ENCODE data around the gene SERPINA4.

Gene SERPINA4

DNA sequence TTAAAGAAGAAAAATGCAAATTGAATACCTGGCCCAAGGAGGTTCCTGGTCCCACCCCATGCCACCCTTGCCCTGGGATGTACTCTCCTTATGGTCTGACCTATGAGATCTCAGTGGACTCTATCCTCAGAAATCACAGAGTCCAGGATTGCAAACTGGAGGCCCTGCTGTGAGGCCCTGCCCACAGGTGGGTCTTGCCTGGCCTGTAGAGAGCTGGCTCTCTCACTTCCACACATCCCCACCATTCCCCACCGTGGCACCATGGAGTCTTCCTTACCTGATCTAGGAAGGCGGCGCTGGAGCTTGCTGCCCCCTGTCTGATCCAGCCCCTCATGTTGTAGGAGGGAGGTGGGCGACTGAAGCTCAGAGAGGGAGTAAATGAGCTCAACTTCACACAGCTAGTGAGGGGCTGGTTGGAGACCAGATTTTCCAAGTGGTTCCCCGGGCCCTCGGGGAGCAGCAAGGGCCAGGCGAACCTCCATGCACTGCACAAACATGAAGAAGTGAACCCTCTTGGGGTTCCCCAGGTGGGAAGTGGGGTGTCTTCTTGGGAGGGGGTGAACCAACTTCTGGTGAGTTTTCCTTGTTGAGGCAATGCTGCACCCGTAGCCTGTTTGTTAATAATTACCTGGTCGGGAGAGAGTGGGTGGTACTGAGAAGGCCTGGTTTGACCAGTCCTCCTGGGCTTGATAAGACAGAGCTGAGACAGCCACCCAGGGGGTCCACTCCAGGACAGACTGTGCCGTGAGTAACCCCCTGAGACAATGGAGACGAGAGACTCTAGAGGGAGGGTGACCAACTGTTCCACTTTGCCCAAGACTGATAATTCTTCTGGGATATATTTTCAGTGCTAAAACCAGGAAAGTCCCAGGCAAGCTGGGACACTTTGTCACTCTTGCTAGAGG, at the start of gene SERPINA4:
Gene SERPINA4 (plus strand): TSS at position 692 of the 905 bp plus-strand sequence. CDS start 2,041 bp downstream, outside the sequence.
- DNase-seq (ENCODE audit: low spot score): no peak

GRCh38 chr14:94514351-94514750, 46.9 kb upstream of the SERPINA4 start:
- DNase-seq (ENCODE audit: low spot score): no peak

- no peak for DNase-seq (ENCODE audit: low spot score)
These were observed 45.8 kb upstream of the SERPINA4 start for GRCh38 chr14:94515426-94515825.

- DNase-seq (ENCODE audit: low spot score): no peak
These were observed 45.4 kb upstream of the SERPINA4 start for GRCh38 chr14:94515856-94516255.

- no peak for DNase-seq (ENCODE audit: low spot score)
These were observed 44.0 kb upstream of the SERPINA4 start for GRCh38 chr14:94517248-94517640.

GRCh38 chr14:94517641-94518257, 43.5 kb upstream of the SERPINA4 start:
- DNase-seq (ENCODE audit: low spot score): no peak

GRCh38 chr14:94521375-94522114, 39.7 kb upstream of the SERPINA4 start:
- DNase-seq (ENCODE audit: low spot score): no peak

DNA sequence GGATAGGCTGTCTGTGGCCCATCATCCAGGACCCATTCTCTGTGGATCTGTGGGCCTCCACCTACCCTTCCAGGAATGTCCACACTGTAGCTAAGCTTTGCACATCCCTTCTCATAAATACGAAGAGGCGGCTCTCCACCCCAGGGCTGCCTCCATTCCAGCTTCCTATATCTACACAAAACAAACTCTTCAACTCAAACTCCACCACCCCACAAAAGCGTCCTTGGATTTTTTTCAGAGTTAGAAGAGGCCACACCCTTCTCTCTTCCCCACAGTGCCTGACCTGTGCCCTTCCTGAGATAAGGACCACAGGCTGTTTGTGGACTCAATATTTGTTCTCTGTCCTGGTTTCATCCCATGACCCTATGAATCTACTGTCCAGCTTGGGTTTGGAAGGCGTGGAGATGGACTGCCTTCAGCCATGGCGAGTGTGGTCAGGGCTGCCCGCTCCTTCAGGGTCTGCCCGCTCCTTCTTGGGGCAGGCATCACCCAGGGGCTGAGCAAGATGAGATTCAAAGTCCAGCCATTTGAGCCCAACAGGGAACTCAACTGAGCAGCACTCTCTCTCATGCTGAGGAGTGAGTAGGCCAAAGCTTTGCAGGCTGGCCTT, 39.0 kb upstream of the SERPINA4 start:
- no peak for DNase-seq (ENCODE audit: low spot score)

GRCh38 chr14:94523265-94523664, 38.0 kb upstream of the SERPINA4 start:
- no peak for DNase-seq (ENCODE audit: low spot score)

- DNase-seq (ENCODE audit: low spot score): no peak
These were observed 37.1 kb upstream of the SERPINA4 start for GRCh38 chr14:94524093-94524492.

DNA sequence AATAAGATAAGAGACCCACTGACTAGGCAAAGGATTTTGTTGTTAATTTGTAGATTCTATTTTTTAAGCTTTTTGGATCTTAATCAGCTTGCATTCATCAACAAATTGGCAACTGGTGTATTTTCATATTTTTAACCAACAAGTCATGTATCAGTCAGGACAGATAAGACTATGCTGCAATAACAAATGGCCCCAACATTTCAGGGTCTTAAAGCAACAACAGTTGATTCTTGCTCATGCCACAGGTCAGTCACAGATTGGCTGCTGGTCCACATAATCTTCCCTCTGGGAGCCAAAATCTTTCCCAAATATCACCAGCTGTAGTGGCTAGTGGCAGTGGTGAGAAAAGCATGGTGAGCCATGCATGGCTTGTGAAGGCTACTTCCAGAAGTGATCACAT, 30.1 kb upstream of the SERPINA4 start:
- DNase-seq (ENCODE audit: low spot score): no peak

DNA sequence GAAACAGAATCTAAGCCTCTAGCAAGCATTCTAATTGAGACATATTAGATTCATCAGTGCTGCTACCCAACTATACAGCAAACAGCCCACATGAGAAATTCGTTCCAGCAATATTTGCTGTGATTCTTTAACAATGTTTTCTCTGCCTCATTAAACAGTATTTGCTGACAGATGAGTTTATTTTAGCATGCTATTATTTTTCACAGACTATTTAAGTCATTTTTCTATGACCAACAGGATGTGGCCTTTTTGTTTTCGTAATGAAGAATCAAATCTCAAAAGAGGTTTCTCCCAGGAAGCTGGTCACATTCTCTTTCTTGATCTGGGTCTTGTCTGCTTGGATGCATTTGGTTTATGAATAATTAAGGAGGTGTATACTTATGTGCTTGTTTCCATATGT, 28.8 kb upstream of the SERPINA4 start:
- no peak for DNase-seq (ENCODE audit: low spot score)

DNA sequence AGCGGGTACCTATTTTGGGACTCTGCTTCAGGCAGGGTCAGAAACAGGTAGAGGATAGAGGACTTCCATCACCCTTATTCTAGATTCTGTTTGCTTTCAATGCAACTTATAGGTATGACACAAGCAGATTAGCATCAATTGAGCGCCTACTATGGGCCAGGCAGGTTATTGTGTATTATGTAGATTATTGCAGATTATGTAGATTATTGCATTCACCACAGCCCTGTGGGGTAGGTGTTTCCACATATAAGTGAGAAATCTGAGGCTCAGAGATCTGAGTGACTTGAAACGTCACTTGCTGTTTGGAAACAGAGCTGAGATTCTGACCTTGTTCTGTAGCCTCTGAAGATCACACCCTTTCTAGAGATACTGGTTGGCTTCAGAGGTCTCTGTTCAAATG, 25.7 kb upstream of the SERPINA4 start:
- no peak for DNase-seq (ENCODE audit: low spot score)

GRCh38 chr14:94536836-94537235, 24.4 kb upstream of the SERPINA4 start:
- DNase-seq (ENCODE audit: low spot score): no peak

DNA sequence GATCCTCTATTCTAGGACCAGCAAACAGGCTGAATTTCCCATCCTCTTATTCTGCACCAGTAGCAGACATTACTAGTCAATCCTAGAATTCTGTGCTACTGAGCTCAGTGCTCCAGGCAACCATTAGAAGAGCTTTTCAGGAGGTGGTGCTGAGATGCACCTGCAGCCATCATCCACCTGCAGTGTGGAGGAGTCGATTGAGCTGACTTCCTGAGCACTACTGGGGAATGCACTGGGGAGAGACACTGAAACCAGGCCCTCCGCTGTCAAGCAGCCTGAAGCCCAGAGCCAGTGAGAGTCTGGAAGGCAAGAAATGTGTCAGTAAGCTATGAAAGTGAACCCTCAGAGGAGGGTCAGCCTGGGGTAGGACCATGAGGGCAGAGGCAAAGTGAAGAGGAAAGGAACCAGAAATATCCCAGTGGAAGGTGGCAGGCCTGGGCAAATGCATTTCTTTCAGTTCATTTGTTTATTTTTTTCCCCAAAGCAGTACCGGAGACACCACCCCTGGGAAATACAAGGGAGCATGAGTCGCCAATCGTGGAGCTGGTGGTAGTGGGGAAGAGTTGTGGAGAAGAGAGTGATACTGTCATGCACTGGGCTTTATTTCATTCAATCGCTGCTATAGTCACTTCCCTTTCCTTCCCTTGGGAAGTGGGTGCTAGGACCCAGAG, 23.0 kb upstream of the SERPINA4 start:
- DNase-seq (ENCODE audit: low spot score): no peak

DNA sequence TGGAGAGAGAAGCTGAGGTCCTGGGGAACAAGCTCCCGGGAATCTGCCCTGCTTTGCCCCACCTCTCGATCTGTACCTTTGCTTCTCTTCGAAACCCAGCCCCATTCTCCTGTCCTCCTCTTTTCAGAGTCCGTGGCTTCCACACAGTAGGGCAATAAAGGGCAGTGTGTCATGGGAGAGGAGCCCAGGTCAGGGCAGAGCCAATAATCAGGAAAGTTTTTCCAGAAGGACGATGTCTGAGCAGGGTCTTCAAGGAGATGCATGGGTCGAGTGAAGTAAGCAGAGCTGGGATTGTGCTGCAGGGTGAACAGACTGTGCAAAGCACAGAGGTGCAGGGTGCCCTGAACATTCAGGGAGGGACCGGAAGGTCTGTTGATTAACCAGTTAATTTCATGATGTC, 22.1 kb upstream of the SERPINA4 start:
- no peak for DNase-seq (ENCODE audit: low spot score)

- DNase-seq (ENCODE audit: low spot score): peak; percentile 72
These were observed 21.0 kb upstream of the SERPINA4 start for GRCh38 chr14:94540031-94540794.

DNA sequence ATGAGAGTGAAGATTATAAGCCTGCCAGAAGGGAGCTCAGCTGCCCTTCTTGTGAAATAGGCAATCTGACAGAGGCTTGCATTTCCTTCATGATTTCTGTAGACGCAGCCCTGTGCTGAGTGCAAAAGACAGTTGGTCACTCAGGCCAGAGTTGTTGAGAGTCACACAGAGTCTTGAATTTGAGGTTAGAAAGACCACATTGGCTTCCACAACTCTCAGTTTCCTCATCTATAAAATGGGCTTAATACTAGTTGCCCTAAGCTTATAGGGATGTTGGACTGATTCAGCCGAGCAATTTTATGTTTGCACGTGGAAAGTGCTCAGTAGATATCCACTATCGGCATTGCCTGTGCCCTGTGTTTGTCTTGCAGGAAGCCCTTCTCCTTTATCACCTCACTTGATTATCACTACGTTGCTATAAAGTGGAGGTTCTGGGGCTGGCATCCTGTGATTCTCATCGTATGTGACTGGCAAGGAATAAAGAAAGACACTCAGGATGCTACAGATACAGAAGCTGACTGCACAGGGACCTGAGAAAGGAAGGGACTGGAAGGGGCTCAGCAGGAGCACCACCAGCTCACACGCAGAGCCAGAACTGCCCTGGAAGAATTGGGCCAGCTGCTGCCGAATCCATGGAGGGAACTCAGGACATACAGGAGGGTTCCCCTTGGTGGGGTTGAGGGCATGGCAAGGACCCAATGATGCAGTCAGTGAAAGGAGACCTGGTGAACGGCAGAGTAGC, 19.8 kb upstream of the SERPINA4 start:
- DNase-seq (ENCODE audit: low spot score): no peak

GRCh38 chr14:94542111-94542810, 19.0 kb upstream of the SERPINA4 start:
- peak; percentile 69 for DNase-seq (ENCODE audit: low spot score)

Measured in hepatic stellate cell (primary cell).